Measurements from ENCODE around the gene FAM53A. TPM values are rescaled to one million over a fixed set of nuclear protein-coding genes. Genes with fewer than 3 reads are reported as not detected.

FAM53A gene
- total RNA-seq, 3 donors from 2014 or later (not counting 1 experiment from before 2014, with no cell fraction given), result 1.9 to 2.9 (median 2.3) TPM

GRCh38 chr4:1637580-1638271, 46.4 kb downstream of the FAM53A start:
- H3K36me3 Mint-ChIP-seq, result no peaks in the 10 kb centered on the region
- H3K27me3 Mint-ChIP-seq (ENCODE audit: low read depth in 2 of 2), result no peaks in the 10 kb centered on the region
- H3K9me3 Mint-ChIP-seq, result no peaks in the 10 kb centered on the region
- no peaks in the 10 kb centered on the region for H3K4me1 ChIP-seq (ENCODE audit: control insufficient read depth, insufficient read depth, low read length)
- H3K9me3 ChIP-seq (ENCODE audit: control insufficient read depth, insufficient read depth, low read length), result no peaks in the 10 kb centered on the region
- H3K36me3 ChIP-seq (ENCODE audit: control insufficient read depth, insufficient read depth, low read length), result no peaks in the 10 kb centered on the region
- DNase-seq (no peak), ATAC-seq (no peak)
- intact Hi-C loops (cut with micrococcal nuclease), result no loop called here
- 82% methylated on average over 12 of the region's 12 CpGs for WGBS (ENCODE audit: insufficient coverage)
- H3K4me3 Mint-ChIP-seq, result no peak overlapping the region
- H3K4me1 Mint-ChIP-seq, result no peaks in the 10 kb centered on the region
- no peak for TF ChIP-seq CTCF (IDR thresholded peaks at IDR 0.05)
- no peak overlapping the region for H3K27ac ChIP-seq (ENCODE audit: low read length)
- no peak overlapping the region for H3K27ac Mint-ChIP-seq
- no peak overlapping the region for H3K4me3 ChIP-seq (ENCODE audit: low read length)
- H3K27me3 ChIP-seq (ENCODE audit: control insufficient read depth, insufficient read depth, low read length), result no peaks in the 10 kb centered on the region

GRCh38 chr4:1636490-1637211, 47.5 kb downstream of the FAM53A start:
- H3K27me3 Mint-ChIP-seq (ENCODE audit: low read depth in 2 of 2), result no peaks in the 10 kb centered on the region
- 89% methylated on average over 30 of the region's 30 CpGs for WGBS (ENCODE audit: insufficient coverage)
- no peaks in the 10 kb centered on the region for H3K36me3 Mint-ChIP-seq
- Histone ChIP-seq H3K36me3 (ENCODE audit: control insufficient read depth, insufficient read depth, low read length) (no peaks in the 10 kb centered on the region), H3K27ac (ENCODE audit: low read length) (no peak overlapping the region), H3K9me3 (ENCODE audit: control insufficient read depth, insufficient read depth, low read length) (no peaks in the 10 kb centered on the region), H3K27me3 (ENCODE audit: control insufficient read depth, insufficient read depth, low read length) (no peaks in the 10 kb centered on the region), H3K4me3 (ENCODE audit: low read length) (no peak overlapping the region), H3K4me1 (ENCODE audit: control insufficient read depth, insufficient read depth, low read length) (no peaks in the 10 kb centered on the region)
- no peaks in the 10 kb centered on the region for H3K4me1 Mint-ChIP-seq
- H3K9me3 Mint-ChIP-seq, result no peaks in the 10 kb centered on the region
- H3K27ac Mint-ChIP-seq, result no peak overlapping the region
- no peak overlapping the region for H3K4me3 Mint-ChIP-seq
- ATAC-seq (no peak), DNase-seq (no peak)
- TF ChIP-seq CTCF (IDR thresholded peaks at IDR 0.05), result no peak
- intact Hi-C loops (cut with micrococcal nuclease), result no loop called here

GRCh38 chr4:1635464-1635863, 48.6 kb downstream of the FAM53A start:
- H3K4me1 Mint-ChIP-seq, result no peaks in the 10 kb centered on the region
- 97% methylated on average over 7 of the region's 7 CpGs for WGBS (ENCODE audit: insufficient coverage)

More at GRCh38 chr4:1635464-1635863, 48.6 kb downstream of the FAM53A start:
- no peak for TF ChIP-seq CTCF (IDR thresholded peaks at IDR 0.05)
- Mint-ChIP-seq H3K4me3 (no peak overlapping the region), H3K36me3 (no peaks in the 10 kb centered on the region), H3K27ac (no peak overlapping the region), H3K9me3 (no peaks in the 10 kb centered on the region), H3K27me3 (ENCODE audit: low read depth in 2 of 2) (no peaks in the 10 kb centered on the region)
- H3K9me3 ChIP-seq (ENCODE audit: control insufficient read depth, insufficient read depth, low read length), result no peaks in the 10 kb centered on the region
- ATAC-seq (no peak), DNase-seq (no peak)
- H3K27ac ChIP-seq (ENCODE audit: low read length), result no peak overlapping the region
- no peaks in the 10 kb centered on the region for H3K4me1 ChIP-seq (ENCODE audit: control insufficient read depth, insufficient read depth, low read length)
- intact Hi-C loops (cut with micrococcal nuclease), result no loop called here
- no peaks in the 10 kb centered on the region for H3K36me3 ChIP-seq (ENCODE audit: control insufficient read depth, insufficient read depth, low read length)
- H3K27me3 ChIP-seq (ENCODE audit: control insufficient read depth, insufficient read depth, low read length), result no peaks in the 10 kb centered on the region
- no peak overlapping the region for H3K4me3 ChIP-seq (ENCODE audit: low read length)

Data from natural killer cell (primary cell).